ENCODE measurements around the gene GABRG2. TPM values are rescaled to one million over a fixed set of nuclear protein-coding genes. Genes with fewer than 3 reads are reported as not detected.

GABRG2 gene
- total and polyA plus RNA-seq, 2 of the 13 experiments (the other 11 are each of a cell fraction or from before 2014, with no cell fraction given), result not detected

GRCh38 chr5:162196351-162196750 is 128.8 kb downstream of the GABRG2 start (continued):
- no peak for TF ChIP-seq RERE (CRISPR knock-in tag; IDR thresholded peaks at IDR 0.05; ENCODE audit: low read depth)
- TF ChIP-seq TRIM22 (IDR thresholded peaks at IDR 0.05), result no peak

- WGBS (ENCODE audit: low lambda C conversion rate), result 0% methylated on average over 1 of the region's 1 CpG
- no peak overlapping the region for H3K4me3 ChIP-seq (replicated peaks in 1 of 3; ENCODE audit: insufficient read depth in 1 of 3, low read depth in 2 of 3, low read length in 3 of 3)
- BruUV-seq (replicated peaks), result no TSS peak
- no peak overlapping the region for H3K9ac ChIP-seq (ENCODE audit: insufficient read depth, low read depth, low read length)
- no peaks in the 10 kb centered on the region for H4K20me1 ChIP-seq (ENCODE audit: insufficient read depth, low read length)
- no peak for ATAC-seq
- POLR2A ChIA-PET, result no interaction called here
- no peak overlapping the region for H3K4me2 ChIP-seq (ENCODE audit: low read depth, low read length)
- intact Hi-C loops (cut with micrococcal nuclease; ENCODE audit: unreplicated experiment), result no loop called here
- H3K4me1 ChIP-seq (ENCODE audit: insufficient read depth, low read length), result no peaks in the 10 kb centered on the region
- CTCF ChIA-PET (ENCODE audit: low intra/inter-chr PET ratio, low total read pairs), result no interaction called here
- 0 out of 2 replicates have a peak, but pooled peaks cover 6% of the 10 kb centered on the region for H3K9me3 ChIP-seq (ENCODE audit: low read length)
- no peaks in the 10 kb centered on the region for H3K79me2 ChIP-seq (ENCODE audit: insufficient read depth, low read length)
- H3K27ac ChIP-seq (ENCODE audit: extremely low read length, insufficient read depth, low read length), result no peak overlapping the region
- H2AFZ ChIP-seq (ENCODE audit: low read length), result no peak overlapping the region
- no peaks in the 10 kb centered on the region for H3K36me3 ChIP-seq (replicated peaks in 1 of 2; ENCODE audit: control insufficient read depth in 1 of 2, insufficient read depth in 2 of 2, low read length in 2 of 2)
- in situ Hi-C loops (cut with HindIII; ENCODE audit: extremely low pct_ligation_motif_present, low pct_unique_long_range_greater_than_20kb), result no loop called here
- FAIRE-seq, result no peak
- no peaks in the 10 kb centered on the region; a peak in 1 of 5 replicates for H3K27me3 ChIP-seq (ENCODE audit: control insufficient read depth in 1 of 2, insufficient read depth in 2 of 2, low read length in 2 of 2)
- DNase-seq (ENCODE audit: low spot score), result no peak
- TF ChIP-seq MED8 (CRISPR knock-in tag; IDR thresholded peaks at IDR 0.05; ENCODE audit: insufficient replicate concordance), result no peak
- TF ChIP-seq AHR (CRISPR knock-in tag; IDR thresholded peaks at IDR 0.05), result no peak
- TF ChIP-seq SRSF4 (IDR thresholded peaks at IDR 0.05; ENCODE audit: low read depth, low read length, poor library complexity, severe bottlenecking), result no peak
- TF ChIP-seq SMYD3 (CRISPR knock-in tag; IDR thresholded peaks at IDR 0.05), result no peak
- TF ChIP-seq ZNF512 (CRISPR knock-in tag; IDR thresholded peaks at IDR 0.05), result no peak
- no peak for TF ChIP-seq ARNT2 (CRISPR knock-in tag; IDR thresholded peaks at IDR 0.05; ENCODE audit: low read depth)
- TF ChIP-seq ZNF180 (CRISPR knock-in tag; IDR thresholded peaks at IDR 0.05; ENCODE audit: borderline replicate concordance, low read depth), result no peak
- TF ChIP-seq ZBTB8A (CRISPR knock-in tag; IDR thresholded peaks at IDR 0.05; ENCODE audit: borderline replicate concordance, low read depth), result no peak
- no peak for TF ChIP-seq PLSCR1 (CRISPR knock-in tag; IDR thresholded peaks at IDR 0.05; ENCODE audit: borderline replicate concordance)
- TF ChIP-seq TOE1 (CRISPR knock-in tag; IDR thresholded peaks at IDR 0.05), result no peak
- no peak for TF ChIP-seq TBP (CRISPR knock-in tag; IDR thresholded peaks at IDR 0.05)
- no peak for TF ChIP-seq ZNF335 (CRISPR knock-in tag; IDR thresholded peaks at IDR 0.05)
Observed at GRCh38 chr5:162202285-162202880, 134.8 kb downstream of the GABRG2 start.

All from HepG2 (cell line).